GM21737 (cell line): ENCODE data around the gene PRR33.
"Not testable (repeated sequence)": the region's sequence is repeated elsewhere in the genome, so short reads cannot be mapped to it uniquely, and the experiment has no call there.

Experiments used
- ATAC-seq: cut with Tn5 transposase; IDR thresholded peaks from one replicate; pipeline ENCODE4 v1.9.1; 2021; ENCODE audit warnings: mild to moderate bottlenecking, moderate library complexity; ENCODE audit not compliant: unreplicated experiment

Gene PRR33

DNA sequence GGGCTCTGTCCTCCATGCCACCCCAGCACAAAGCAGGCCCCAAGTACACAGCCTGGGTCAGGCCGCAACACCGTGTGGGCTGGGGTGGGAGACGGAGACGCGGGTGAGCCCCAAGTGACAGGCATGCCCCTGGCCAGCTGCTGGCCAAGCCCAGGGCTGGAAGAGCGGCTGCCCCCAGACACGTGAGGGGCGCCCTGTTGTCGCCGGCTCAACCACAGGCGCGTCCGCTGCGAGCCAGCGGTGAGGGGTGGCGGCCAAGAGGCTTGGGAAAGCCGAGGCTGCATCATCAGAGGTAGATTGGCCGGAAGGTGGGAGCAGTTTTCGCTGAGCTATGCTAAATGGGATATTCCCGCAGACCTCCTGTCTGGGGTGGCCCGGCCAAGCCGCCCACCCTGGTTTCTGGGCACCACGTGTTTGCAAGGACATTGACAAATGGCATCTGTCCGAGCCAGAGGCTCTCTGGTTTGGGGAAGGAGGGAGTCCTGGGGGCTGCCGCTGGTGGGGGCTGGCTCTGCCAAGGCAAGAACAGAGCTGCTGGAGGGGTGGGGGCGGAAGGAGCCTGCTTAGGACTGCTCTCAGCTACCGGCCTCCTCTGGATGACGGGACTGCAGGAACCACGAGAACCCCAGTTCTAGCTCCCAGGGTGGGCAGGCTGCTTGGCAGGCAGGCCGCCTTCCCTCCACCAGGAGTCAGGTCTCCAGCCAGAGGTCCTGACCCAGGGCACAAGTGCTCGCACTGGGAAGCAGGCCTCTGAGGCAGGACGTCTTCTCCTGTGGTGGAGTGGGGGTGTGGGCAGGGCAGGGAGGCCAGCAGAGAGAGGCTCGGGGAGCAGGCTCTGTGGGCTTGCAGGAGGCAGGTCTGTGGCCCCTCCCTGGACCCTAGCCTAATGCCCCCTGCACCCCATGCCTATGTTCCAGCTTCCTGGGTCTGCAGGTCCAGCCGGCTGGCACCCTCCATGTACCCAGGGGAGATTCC lies 552 bp downstream of the PRR33 start:
- ATAC-seq = no peak

DNA sequence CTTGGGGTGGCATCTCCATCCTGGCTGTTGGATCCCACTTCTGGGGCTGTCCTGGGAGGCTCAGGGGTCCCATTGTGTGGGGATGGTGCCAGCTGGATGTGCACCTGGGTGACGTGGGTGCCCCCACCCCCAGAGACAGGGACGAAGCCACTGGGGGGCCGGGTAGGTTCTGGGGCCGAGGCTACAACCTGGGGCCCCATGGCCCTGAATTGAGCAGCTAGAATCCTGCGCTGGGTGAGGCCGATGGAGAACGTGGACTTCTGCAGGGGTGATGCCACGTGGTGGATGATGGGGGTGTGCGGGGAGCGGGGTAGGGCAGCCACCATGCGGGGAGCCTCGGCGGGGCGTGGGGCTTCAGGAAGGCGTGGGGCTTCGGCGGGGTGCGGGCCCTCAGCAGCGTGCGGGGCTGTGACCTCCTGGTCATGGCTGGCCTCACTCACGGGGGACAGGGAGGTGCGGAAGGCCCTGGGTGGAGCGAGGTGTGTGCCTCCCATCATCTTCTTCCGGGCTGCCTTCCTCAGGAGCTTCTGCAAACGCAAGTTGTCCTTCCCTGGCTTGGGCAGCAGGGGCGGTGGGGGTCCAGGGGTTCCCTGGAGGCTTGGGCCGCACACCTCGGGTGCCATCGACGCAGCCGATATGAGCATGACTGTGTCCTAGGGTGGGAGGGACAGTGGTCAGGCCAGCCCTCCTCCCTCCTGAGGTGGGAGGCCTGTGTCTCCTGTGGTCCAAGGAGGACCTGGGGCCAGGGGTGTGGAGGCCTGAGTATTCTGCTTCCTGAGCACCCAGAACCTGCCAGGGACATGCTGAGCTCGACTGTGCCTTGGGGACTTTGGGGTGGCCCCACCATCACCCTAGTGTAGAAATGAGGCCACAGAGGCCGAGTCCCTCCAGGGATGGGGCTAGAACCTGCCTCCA lies 1.5 kb downstream of the PRR33 start:
- no peak for ATAC-seq

DNA sequence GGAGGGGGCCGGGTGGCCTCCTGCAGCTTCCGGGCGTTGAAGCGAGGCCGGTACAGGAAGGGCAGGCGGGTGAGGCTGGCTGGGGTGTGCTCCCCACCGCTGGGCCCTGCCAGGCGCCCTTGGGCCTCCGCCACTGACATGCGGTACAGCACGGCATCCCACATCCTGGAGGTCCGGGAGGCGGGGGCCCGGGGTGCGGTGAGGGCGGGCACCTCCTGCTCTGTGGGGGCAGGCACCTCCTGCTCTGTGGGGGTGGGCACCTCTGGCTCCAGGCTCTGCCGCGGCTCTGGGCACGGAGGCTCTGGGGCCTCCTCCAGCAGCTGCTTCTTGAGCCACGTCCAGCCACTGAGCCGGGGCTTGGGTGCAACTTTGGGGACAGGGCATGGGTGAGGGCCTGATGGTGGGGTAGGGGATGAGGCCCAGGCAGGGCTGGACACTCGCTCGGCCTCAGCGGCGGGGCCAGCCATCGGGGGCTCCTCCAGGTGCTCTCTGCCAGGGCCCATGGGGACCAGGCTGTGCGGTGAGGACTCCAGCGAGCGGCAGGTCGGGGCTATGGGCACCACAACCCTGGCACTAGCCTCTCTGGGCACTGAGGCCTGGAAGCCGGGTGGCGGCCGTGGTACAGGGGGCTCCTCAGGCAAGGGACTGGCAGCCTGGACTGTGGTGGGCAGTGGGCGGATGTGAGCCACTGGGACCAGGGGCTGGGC lies 2.3 kb downstream of the PRR33 start:
- ATAC-seq = no peak

DNA sequence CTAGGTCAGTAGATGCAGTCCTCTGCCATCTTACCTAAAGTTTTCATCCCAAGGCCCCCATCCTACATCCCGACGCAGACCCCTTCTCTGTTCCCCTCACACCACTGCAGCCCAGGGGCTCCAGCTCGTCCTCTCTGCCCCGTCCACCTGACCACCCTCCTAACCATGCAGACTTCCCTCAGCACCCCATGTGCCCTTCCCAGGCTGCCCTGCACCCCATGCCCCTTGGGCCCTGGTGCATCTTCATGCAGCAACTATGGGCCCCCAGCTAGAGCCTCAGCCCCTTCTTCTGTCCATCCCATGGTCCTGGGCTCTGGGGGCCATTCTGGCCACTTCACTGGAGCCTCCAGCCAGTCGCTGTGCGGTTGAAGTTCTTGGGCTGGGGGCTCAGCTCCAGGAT lies 2.9 kb downstream of the PRR33 start:
- ATAC-seq = no peak

DNA sequence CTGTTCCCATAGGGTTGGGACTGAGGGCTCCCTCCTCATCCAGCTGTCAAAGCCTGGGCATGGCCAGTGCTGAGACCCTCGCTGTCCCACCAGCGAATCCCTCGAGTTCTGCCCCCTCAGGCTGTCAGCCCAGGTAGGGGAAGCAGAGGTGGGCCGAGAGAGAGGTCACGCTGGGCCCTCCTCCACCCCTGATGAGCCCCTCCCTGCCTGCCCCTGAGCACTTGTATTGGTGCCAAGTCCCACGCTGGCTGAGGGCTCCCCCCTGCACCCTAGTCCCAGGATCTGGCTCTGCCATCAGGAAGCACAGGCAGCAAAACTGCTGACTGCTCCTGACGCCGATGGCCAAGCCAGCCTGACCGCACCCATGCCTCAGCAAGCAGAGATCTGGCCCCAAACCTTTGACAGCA lies 3.3 kb downstream of the PRR33 start:
- no peak for ATAC-seq

DNA sequence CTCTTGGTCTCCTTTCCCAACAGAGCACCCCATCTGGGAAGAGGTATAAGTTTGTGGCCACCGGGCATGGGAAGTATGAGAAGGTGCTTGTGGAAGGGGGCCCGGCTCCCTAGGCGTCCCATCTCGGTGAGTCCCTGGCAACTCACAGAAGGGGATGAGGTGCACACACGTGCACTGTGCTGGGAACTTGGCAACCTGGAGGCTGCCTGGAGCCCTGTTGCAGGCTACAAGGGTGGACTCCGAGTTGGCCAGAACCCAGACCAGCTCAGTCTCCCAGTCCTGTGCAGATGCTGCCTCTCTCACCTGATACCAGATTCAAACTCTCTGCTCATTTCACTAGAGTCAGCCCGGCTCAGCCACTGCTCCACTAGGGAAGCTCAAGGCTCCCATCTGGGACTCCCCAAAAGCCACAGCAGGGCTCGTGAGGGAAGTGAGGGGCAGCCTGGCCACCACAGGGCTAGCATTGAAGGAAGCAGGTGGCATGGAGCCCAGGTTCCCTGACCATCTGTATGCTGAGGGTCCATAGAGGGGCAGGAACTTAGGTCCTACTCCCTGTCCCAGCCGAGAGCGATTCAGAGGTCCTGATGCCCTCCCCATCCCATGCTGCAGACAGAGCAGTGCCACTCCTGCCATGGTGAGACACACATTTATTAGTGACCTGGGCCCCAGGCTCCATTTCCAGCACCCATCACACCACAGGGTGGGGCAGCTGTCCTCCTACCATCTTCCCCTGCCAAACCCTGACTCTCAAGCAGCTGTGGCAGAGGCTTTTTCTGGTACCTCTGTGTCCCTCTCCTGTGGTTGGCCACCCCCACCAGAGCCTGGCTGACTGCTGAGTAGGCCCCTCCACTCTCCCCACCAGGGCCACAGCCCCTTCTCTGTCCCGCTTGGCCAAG lies 4.0 kb downstream of the PRR33 start:
- ATAC-seq = no peak

DNA sequence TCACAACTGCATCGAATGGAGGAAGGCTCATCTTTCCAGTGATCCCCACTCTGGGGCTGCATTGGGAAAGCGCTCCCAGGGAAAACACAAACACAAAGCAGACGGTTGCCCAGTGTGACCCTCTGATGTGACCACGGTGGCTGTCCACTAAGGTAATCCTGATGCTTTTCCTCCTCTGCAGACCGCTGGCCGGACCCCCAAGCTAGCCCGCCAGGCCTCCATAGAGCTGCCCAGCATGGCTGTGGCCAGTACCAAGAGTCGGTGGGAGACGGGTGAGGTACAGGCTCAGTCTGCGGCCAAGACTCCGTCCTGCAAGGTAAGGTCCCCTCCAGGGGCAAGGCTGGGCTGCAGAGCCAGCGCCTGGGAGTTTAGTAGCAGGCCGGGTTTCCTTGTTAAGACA lies 5.1 kb downstream of the PRR33 start:
- ATAC-seq = not testable (repeated sequence)

DNA sequence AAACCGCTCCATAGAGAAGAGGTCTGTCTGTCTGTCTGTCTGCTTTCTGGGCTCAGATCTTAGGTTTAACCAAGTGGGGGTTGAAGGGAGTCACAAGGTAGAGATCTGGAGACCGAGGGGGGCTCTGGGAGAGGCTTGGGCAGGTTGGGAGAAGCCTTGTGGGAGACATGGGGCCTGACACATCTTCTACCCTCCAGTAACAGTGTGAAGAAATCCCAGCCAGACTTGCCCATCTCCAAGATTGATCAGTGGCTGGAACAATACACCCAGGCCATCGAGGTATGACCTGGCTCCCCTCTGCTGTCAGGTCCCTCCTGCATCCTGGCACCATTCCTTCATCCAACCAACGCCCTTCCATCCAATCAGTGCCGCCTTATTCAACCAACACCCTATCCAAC lies 7.4 kb downstream of the PRR33 start:
- no peak for ATAC-seq

DNA sequence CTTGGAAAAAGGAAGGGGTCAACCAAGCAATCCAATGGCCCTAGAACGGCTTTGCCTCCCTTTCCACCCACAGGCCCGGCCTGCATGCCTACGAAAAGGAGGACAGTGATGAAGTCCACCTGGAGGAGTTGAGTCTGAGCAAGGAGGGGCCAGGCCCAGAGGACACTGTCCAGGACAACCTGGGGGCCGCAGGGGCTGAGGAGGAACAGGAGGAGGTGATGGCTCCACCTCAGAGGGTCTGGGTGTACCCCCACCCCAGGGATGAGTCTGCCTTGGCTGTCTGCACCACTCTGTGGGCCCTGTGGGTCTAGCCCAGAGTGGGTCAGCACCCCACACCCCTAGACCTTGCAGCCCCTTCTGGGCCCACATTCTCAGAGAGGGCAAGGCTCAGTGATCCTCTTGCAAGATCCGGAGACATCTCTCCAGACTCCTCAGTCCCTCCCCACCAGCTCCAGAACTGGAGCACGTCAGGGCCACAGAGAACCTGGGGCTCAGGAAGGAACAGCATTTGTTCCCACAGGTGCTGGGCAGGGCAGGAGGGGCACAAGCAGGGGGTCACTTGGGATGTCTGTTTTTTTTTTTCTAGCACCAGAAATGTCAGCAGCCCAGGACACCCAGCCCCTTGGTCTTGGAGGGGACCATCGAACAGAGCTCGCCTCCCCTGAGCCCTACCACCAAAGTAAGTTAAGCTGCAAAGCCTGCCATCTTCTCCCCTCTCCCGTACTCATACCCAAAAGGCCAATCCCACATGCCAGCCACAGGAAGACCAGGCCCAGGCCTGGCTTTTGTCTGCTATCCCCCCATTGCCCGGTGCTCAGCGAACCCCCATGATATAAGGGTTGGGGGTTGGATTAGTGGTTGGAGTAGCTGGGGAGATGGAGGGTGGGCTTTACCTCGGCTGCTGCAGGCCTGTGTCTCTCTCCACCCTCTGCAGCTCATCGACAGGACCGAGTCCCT lies 8.1 kb downstream of the PRR33 start:
- ATAC-seq = no peak

DNA sequence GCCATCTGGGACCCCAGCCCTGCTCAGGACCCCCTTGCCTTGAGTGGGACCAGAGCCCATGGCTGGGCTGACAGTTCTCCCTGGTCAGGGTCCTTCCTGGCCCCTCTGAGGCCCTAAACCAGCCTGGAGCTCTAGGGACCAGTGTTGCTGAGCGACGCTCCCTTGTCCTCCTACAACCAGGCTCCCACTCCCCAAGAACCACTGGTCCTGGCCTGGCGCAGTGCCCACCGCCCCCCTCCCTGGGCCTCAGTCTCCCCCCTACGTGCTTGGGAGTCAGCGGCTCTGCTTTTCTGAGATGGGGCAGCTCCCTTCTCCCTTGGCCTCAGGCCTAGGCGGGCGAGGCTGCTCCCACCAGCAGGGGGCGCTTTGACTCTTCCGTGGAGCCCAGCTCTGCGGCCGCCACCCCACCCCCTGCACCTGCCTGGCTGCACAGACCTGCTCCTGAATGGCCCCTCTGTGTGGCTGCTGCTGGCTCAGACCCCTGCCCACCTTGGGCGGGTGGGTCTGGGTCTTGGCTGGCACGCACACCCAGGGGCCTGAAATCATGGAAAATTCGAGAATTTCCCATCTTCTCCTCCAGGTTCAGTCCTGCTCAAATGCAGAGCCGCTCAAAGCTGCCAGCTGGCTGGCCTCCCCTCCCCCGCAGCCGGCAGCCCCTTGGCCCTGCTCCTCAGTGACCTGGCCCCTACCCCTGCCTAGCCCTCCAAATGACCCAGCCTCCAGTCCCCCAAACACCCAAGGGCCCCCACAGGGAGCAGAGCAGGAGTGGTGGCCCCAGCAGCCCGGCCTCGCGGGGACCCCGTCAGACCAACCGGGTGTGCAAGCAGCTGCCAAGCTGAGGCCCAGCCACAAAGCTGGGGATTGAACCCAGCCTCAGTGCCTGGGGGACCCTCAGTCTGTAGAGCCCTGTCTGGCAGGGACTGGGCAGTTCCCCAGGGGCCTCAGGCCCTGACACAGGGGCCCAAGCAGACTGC lies 9.1 kb downstream of the PRR33 start:
- ATAC-seq = no peak

DNA sequence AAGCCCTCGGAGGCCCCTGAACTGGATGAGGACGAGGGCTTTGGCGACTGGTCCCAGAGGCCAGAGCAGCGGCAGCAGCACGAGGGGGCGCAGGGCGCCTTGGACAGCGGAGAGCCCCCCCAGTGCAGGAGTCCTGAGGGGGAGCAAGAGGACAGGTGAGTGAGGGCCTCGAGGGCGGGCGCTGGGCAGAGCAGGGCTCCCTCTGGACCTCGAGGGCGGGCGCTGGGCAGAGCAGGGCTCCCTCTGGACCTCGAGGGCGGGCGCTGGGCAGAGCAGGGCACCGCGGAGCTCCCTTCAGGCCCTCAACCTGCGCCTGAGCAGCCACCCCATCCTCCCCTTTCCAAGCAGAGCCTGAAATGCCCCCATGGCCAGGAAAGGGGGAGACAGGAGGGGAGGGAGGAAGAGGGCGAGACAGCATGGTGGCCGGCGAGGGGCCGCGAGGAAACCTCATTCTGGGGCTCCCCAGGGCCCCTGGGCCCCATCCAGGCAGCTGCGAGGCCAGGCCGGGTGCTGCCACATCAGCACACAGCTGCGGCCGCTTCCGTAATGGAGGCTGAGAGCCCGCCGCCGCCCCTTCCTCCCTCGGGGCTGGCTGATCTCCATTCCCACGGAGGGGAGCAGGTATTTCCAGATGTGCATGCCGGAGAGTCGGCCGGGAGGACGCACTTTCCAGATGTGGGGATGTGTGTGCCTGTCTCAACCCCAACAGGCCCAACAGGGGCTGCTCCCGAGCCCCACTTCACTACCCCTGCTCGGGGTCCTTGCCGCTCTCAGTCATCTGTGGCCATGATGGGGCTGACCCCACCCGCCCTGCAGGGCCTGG lies 10.0 kb downstream of the PRR33 start:
- ATAC-seq = no peak

DNA sequence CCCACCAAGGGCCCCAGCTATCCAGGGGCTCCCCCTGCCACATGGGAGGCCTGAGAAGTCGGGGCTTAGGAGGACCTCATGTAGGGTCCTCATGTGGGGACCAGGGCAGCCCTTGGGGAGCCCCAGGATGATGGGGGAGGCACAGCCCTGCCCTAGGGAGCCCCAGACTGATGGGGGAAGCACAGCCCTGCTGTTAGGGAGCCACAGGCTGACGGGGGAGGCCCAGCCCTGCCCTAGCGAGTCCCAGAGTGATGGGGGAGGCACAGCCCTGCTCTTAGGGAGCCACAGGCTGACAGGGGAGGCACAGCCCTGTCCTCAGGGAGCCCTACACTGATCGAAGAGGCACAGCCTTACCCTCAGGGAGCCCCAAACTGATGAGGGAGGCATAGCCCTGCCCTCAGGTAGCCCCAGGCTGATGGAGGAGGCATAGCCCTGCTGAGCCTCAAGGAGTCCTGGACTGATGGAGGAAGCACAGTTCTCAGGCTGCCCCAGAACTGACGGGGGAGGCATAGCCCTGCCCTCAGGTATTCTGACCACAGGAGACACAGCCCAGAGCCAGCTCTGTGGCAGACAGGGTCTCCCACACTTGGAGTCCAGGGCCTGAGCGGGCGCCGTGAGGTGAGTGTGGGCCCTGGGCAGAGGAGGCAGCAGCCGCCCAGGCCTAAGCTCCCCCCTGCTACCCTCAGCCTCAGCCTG lies 10.8 kb downstream of the PRR33 start:
- no peak for ATAC-seq

DNA sequence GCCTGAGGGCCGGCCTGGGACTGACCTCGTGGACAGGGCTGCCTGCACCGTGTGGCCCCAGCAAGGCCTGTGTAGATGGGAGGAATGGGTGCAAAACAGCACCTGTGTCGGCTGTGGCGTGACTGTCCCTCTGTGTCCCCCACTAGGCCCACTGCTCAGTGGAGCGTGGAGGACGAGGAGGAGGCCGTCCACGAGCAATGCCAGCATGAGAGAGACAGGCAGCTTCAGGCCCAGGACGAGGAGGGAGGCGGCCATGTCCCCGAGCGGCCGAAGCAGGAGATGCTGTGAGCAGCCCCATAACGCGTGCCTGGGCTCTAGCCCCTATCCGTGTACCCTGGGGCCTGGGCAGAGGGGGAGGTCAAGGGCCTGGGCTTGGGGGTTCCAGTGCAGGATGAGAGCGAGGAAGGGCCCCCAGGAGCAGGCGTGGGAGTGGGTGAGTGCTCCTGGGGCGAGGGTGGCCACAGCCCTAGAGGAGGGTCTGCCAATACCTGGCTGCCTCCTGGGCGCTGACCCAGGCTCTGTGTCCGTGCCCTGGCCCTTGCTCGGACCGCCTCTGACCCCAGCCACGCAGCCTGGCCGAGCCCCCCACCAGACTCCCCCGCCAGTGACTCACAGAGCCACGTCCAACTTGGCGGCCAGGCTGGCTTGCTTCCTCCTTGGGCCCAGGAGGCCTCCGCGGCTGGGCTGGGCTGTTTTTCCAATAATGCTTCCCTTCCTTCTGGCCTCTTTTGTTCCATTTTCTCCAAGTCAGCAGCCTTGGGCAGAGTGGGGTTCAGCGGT lies 11.6 kb downstream of the PRR33 start:
- no peak for ATAC-seq

DNA sequence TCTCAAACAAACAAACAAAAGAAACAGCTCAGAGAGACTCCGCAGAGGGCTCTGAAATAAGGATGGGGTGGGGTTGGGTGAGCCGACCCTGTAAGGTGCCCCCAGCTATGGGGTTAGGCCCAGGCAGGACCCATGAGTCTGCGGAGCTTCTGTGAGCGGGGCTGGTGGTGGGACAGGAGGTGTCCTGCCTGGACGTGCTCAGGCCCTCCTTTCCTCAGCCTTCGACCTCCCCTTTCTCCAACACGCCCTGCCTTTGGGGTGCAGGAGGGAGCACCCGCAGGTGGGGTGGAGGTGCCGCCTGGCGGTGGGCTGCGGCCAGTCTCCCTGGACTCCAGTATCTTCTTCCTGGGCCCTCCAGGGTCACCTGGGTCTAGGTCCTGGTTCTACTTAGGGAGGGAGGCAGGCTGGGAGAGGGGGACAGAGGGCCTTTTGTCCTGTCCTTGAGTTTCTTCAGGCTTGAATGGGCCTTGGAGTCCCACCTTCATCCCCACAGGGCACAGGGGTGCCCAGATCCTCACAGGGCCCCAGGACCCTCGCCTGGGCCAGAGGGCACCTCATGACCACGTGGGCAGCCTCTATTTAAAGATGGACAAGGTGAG lies 12.3 kb downstream of the PRR33 start:
- no peak for ATAC-seq
